Motor neuron (in vitro differentiated cells): Measurements from ENCODE around the gene MFSD6. TPM values are rescaled to one million over a fixed set of nuclear protein-coding genes. Genes with fewer than 3 reads are reported as not detected.
A peak's percentile ranks its signal among the peaks of the same experiment; 100 is the strongest.
"Not testable (repeated sequence)": the region's sequence is repeated elsewhere in the genome, so short reads cannot be mapped to it uniquely, and the experiment has no call there.

Source experiments
- ATAC-seq, 8 experiments: fragments of 200-7000 bp; cut with Tn5 transposase; replicated peaks in 6 of 8; 2 replicates each; pipeline ENCODE4 v1.8.0; 2021; ENCODE audit warnings: mild to moderate bottlenecking in 8 of 8, moderate library complexity in 8 of 8
- H3K27ac ChIP-seq, 2 donors: fragments of 250-450 bp; sonication (Bioruptor Pico); 2 replicates each; pipeline ENCODE4 v1.9.0; 2021; ENCODE audit warnings: antibody characterized with exemption in 2 of 2, mild to moderate bottlenecking in 2 of 2, moderate library complexity in 1 of 2
- H3K4me1 ChIP-seq, 2 donors: fragments of 250-450 bp; sonication (Bioruptor Pico); replicated peaks in 1 of 2; 2 replicates each; pipeline ENCODE4 v1.6.1; 2021; ENCODE audit warnings: antibody characterized with exemption in 2 of 2, mild to moderate bottlenecking in 2 of 2, moderate library complexity in 1 of 2
- H3K4me3 ChIP-seq, 5 donors: fragments of 250-450 bp; sonication (Bioruptor Pico); 2 replicates each; pipeline ENCODE4 v1.9.0; 2021; ENCODE audit warnings: antibody characterized with exemption in 5 of 5, mild to moderate bottlenecking in 5 of 5, moderate library complexity in 4 of 5
- WGBS, 10 experiments: fragments of 450-650 bp; shearing (Covaris generic); methylation state at CpG; one replicate each; pipeline ENCODE4 v1.0.0; 2022; 5-methylcytosine and 5-hydroxymethylcytosine counted together
- in situ Hi-C, 9 experiments: fragments of 400-800 bp; cut with MboI; loops; one replicate each; pipeline ENCODE4 v1.15.0; 2021; ENCODE audit warnings: low sequenced_read_pairs in 9 of 9, low pct_unique_long_range_greater_than_20kb in 2 of 9; ENCODE audit not compliant: unreplicated experiment in 9 of 9
- total RNA-seq, 8 experiments: library from RNA; unstranded; fragments of 300-600 nt; gene quantifications; 2 replicates each; pipeline versions ENCODE4 v1.2.3 to v1.2.4, GENCODE V29; 2022

MFSD6 gene
- total RNA-seq, 8 experiments from 2014 or later: 3.9 to 21.7 (median 12.4) TPM

DNA sequence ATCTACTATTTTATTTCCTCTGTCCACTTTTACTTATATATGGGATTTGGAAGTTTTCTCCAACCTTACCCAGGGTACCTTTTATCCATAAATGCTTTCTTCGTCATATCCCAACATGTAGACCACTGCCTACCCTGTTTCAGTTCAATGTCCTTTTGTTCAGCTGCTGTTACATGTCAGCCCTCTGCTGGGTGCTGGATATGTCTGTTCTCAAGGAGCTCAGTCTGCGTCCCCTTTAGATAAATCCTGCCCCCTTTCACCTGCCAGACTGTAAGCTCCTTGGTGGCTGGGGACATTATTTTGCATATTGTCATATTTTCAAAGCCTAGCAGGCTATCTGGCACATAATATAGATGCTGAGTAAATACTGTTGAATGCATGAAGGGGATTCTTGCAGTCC, 73.2 kb downstream of the MFSD6 start:
- WGBS, 10 experiments: 56 to 100% (median 76%) methylated on average over 1 to 2 of the region's 2 CpGs; no CpG with 5 or more reads in 2 of the 10 experiments
- no peak overlapping the region for H3K27ac ChIP-seq
- peaks cover 0 to 8% of the 10 kb centered on the region in 2 donors for H3K4me1 ChIP-seq
- no peak for ATAC-seq
- no peak overlapping the region for H3K4me3 ChIP-seq
- in situ Hi-C loops: no loop called here

DNA sequence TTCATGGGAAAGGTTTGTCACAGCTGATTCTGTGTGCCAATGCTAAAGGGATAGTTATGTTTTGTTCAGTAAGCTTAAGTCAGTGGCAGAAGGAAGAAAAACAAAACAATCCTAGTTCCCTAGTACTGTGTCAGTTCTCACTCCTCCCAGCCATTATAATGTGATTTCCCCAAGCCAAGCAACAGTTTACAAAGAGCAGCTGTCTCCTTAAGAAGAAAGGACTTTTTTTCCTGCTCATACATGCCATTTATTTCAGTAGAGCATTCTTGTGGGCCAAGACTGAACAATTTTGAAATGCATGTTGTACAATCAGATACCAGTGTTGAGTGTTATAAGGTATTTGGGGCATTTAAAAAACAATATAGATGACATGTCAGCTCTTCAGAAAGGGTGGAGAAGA, 74.3 kb downstream of the MFSD6 start:
- ATAC-seq: peak in 3 of 8 experiments; percentile 38 to 82 (median 63)
- in situ Hi-C loops: no loop called here
- no peak overlapping the region for H3K27ac ChIP-seq
- H3K4me1 ChIP-seq: peaks cover 0 to 8% of the 10 kb centered on the region in 2 donors
- H3K4me3 ChIP-seq: no peak overlapping the region

GRCh38 chr2:190486037-190486623, 78.0 kb downstream of the MFSD6 start:
- Histone ChIP-seq H3K4me1 (peaks cover 0 to 8% of the 10 kb centered on the region in 2 donors), H3K27ac (no peak overlapping the region), H3K4me3 (no peak overlapping the region)
- 0 to 100% (median 85%) methylated on average over 1 to 3 of the region's 3 CpGs for WGBS, 10 experiments
- in situ Hi-C loops: no loop called here
- peak in 1 of 8 experiments; percentile 69 for ATAC-seq

DNA sequence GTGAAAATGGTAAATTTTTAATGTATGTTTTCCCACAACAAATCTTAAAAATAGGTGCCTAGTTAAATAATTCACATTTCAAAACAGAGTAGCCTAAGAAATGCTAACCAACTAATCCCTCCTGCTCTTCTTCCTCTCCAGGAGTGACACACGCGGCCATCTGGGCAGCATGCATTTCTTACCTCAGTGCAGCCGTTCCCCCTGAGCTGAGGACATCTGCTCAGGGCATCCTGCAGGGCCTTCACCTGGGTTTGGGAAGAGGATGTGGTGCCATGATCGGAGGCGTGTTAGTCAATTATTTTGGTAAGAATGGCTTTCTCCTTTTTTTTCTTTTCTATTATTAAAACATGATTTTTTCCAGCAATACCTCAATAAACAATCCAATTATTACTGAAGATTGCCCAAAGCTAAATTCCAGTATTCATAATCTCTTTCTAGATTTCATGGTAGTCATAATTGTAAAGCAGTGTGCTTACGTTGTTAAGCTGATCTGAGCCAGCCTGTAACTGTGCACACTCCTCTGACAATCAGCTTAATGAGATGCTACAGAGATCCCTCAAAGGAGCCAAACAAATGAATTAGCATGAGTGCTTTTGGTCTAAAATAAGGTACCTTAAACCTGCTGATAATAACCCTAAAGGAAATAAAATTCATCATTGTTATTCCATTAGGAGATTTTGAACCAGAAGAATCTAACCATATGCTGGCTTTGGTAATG, 80.5 kb downstream of the MFSD6 start:
- no peak overlapping the region for H3K27ac ChIP-seq
- in situ Hi-C loops: no loop called here
- 87 to 100% (median 92%) methylated on average over 1 to 6 of the region's 6 CpGs for WGBS, 10 experiments

DNA sequence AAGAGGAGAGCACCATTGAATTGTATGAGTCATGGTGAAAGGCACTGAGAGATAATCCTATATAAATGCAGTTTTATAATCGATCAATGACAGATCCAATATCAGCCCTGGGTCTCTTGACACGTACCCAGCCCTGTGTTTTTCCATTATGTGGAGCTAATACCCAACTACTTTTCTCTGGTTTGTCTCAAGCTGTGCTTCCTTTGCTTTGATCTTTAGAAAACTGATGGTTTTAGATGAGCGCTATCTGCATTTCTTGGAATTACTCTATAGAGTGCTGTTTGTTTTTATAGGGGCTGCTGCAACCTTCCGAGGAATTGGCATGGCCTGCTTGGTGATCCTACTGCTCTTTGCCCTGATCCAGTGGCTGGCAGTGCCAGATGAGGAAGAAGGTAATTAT, 81.3 kb downstream of the MFSD6 start:
- ATAC-seq: peak in 1 of 8 experiments; percentile 31
- Histone ChIP-seq H3K4me1 (no peaks in the 10 kb centered on the region), H3K4me3 (no peak overlapping the region), H3K27ac (no peak overlapping the region)
- in situ Hi-C loops: no loop called here
- 71 to 100% (median 79%) methylated on average over 1 to 4 of the region's 4 CpGs; no CpG with 5 or more reads in 3 of the 10 experiments for WGBS, 10 experiments

More for the DNA sequence above, 80.5 kb downstream of the MFSD6 start:
- H3K4me3 ChIP-seq: no peak overlapping the region
- no peak for ATAC-seq
- no peaks in the 10 kb centered on the region for H3K4me1 ChIP-seq

DNA sequence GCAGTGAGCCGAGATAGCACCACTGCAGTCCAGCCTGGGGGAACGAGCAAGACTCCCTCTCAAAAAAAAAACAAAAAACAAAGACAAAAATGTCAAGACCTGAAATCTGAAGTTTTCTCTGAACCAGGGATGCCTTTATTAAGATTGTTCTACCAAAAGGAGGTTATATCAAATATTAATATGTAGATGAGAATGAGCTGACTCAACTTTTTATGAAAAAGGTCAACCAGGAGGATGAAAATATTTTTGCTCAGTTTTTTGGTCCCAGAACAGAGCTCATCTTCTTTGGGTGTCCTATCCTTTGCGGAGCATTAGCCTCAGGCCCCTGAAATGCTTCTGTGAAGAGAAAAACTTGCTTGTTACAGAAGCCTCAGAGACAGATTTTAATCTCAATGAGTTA, 82.3 kb downstream of the MFSD6 start:
- no peak for ATAC-seq
- 86 to 100% (median 100%) methylated on average over 1 to 2 of the region's 3 CpGs; no CpG with 5 or more reads in 2 of the 10 experiments for WGBS, 10 experiments
- in situ Hi-C loops: no loop called here
- Histone ChIP-seq H3K4me3 (no peak overlapping the region), H3K4me1 (no peaks in the 10 kb centered on the region), H3K27ac (no peak overlapping the region)

- no peak overlapping the region for H3K4me3 ChIP-seq
- no peak overlapping the region for H3K27ac ChIP-seq
- H3K4me1 ChIP-seq: peaks cover 3 to 11% of the 10 kb centered on the region in 2 donors
- 0 to 100% (median 64%) methylated on average over 1 to 2 of the region's 2 CpGs for WGBS, 10 experiments
- ATAC-seq: no peak
- in situ Hi-C loops: no loop called here
Measured at GRCh38 chr2:190493095-190493494, 84.9 kb downstream of the MFSD6 start.

- H3K4me3 ChIP-seq, H3K27ac ChIP-seq, ATAC-seq, in situ Hi-C loops: not testable (repeated sequence)
- H3K4me1 ChIP-seq: peaks cover 3 to 11% of the 10 kb centered on the region in 2 donors
- 49 to 100% (median 94%) methylated on average over 1 to 3 of the region's 3 CpGs; no CpG with 5 or more reads in 1 of the 10 experiments for WGBS, 10 experiments
Measured at GRCh38 chr2:190494600-190495227, 86.6 kb downstream of the MFSD6 start.

GRCh38 chr2:190497428-190497827, 89.3 kb downstream of the MFSD6 start:
- Histone ChIP-seq H3K4me3 (no peak overlapping the region), H3K27ac (peak overlapping the region in 1 of 2 donors; percentile 55), H3K4me1 (peaks cover 3 to 11% of the 10 kb centered on the region in 2 donors)
- WGBS, 10 experiments: 29 to 93% (median 74%) methylated on average over 1 to 4 of the region's 4 CpGs
- in situ Hi-C loops: no loop called here
- ATAC-seq: peak in 4 of 8 experiments; percentile 39 to 93 (median 70)

DNA sequence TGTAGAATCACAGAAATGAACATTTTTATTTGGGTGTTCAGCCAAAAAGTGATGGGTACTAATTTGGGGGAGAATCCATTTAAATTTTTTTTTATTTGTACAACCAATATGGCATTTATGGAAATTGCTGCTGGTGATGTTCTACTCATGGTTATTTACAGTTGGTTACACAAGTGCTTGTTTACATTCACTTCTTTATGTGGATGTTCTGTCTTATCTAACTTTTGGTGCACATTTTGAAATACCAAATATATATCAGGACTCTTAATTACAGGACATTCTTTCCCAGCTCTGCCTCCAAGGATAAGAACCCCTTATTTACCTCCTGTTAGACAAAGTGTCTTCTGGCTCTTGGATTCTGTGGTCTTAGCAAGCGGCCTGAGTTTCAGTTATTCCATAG, 91.1 kb downstream of the MFSD6 start:
- no peak for ATAC-seq
- in situ Hi-C loops: no loop called here
- Histone ChIP-seq H3K4me3 (no peak overlapping the region), H3K4me1 (peaks cover 3 to 11% of the 10 kb centered on the region in 2 donors), H3K27ac (no peak overlapping the region)
- 80 to 100% (median 100%) methylated on average over 1 of the region's 1 CpG; no CpG with 5 or more reads in 5 of the 10 experiments for WGBS, 10 experiments

GRCh38 chr2:190500054-190500502, 91.9 kb downstream of the MFSD6 start:
- H3K4me3 ChIP-seq: no peak overlapping the region
- H3K27ac ChIP-seq: no peak overlapping the region
- 75 to 100% (median 92%) methylated on average over 1 to 5 of the region's 7 CpGs; no CpG with 5 or more reads in 2 of the 10 experiments for WGBS, 10 experiments
- in situ Hi-C loops: loop anchor here in 2 of 9 experiments (25.0 kb wide), 2 partner anchors 113 to 413 kb away; no protein-coding TSS in a partner anchor
- ATAC-seq: peak in 2 of 8 experiments; percentile 25
- H3K4me1 ChIP-seq: peaks cover 3 to 11% of the 10 kb centered on the region in 2 donors

- no peak for ATAC-seq
- peaks cover 3 to 11% of the 10 kb centered on the region in 2 donors for H3K4me1 ChIP-seq
- H3K4me3 ChIP-seq: no peak overlapping the region
- no peak overlapping the region for H3K27ac ChIP-seq
- 41 to 96% (median 84%) methylated on average over 2 to 5 of the region's 5 CpGs for WGBS, 10 experiments
- in situ Hi-C loops: loop anchor here in 2 of 9 experiments (25.0 kb wide), 2 partner anchors 114 to 414 kb away; no protein-coding TSS in a partner anchor
Measured at GRCh38 chr2:190501231-190501630, 93.1 kb downstream of the MFSD6 start.
